T47D (cell line): ENCODE measurements around the gene CMPK1.
"Not testable (repeated sequence)": the region's sequence is repeated elsewhere in the genome, so short reads cannot be mapped to it uniquely, and the experiment has no call there.

Experiments
- DNase-seq, 2 experiments: peaks; one replicate each; pipeline versions ENCODE4 v3.0.0 to v3.0.0-alpha.2; 2011 to 2012; ENCODE audit warnings: low read depth in 1 of 2, low spot score in 1 of 2
- JUND ChIP-seq: IDR thresholded peaks from 2 replicates; pipeline ENCODE4 v1.6.1; 2012; ENCODE audit warnings: low read depth
- in situ Hi-C: cut with HindIII; loops from 2 replicates; pipeline ENCODE4 v1.10.0; 2016; ENCODE audit warnings: low sequenced_read_pairs, low pct_unique_long_range_greater_than_20kb

CMPK1 gene

DNA sequence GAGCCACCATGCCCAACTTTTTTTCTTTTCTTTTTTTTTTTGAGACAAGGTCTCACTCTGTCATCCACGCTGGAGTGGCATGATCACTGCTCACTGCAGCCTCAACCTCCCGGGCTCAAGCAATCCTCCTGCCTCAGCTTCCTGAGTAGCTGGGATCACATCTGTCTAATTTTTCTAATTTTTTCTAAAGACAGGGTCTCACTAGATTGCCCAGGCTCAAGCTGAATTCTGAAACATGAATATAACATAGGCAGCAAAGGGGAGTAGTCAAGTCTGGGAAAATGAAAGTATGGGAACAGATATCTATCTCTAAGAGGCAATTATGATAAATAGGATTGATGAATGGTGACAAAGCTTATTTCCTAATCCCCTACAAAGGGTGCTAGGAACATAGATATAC, 7.3 kb upstream of the CMPK1 start:
- no peak for DNase-seq
- no peak for TF ChIP-seq JUND
- in situ Hi-C loops, result no loop called here

DNA sequence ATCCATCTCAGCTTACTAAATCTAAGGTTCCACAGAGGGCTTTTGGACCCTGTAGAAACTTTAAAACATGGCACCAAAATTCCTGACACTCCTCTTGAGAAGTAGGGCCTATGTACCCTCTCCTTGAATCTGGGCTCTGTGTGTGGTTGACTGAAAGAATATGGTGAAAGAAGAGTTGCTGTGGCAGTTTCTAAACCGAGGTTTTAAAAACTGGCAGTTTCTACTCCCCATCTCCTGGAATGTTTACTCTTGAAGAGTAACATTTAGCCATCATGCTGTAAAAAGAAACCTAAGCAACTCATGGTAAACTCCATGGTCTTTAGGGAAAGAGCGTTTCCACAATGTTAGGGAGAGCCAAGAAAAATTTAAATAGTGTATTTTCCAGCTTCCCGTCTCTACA, 4.6 kb upstream of the CMPK1 start:
- TF ChIP-seq JUND, result no peak
- in situ Hi-C loops, result no loop called here
- no peak for DNase-seq

DNA sequence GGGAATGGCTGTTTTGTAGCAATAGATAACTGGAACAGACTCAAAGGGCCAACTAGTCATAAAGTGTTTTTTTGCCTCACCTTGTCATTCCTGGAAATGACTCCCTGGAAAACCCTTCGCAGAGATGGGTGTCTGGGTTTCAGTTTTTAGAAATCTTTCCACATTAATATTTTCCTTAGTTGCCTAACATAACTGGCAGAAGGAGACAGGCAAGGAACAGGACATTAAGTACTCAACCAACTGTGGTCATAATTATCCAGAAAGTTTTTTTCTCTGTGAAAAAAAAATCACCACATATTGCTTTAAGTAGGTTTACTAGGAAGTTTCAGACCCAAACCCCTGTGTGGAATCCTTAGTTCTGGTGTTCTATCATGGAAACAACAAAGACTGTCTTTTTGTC, 3.4 kb upstream of the CMPK1 start:
- in situ Hi-C loops, result no loop called here
- TF ChIP-seq JUND, result no peak
- DNase-seq, result no peak

DNA sequence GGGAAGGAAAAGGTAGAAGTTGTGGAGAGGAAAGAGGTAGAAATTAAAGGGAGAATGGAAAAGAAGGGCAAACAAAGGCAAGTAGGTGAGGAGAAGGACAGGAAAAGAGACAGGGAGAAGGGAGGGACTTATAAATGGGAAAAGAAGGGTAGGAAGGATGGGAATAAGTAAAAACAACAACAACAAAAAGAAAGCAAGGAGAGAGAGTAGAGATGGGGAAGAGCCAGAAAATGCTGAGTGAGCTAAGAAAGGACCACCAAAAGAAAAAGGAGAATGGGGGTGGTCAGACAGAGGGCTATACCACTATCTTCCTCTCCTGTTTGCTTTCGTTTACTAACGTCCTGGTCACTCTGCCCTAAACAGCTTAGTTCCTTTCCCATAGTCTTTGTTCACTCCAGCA, 1.7 kb upstream of the CMPK1 start:
- in situ Hi-C loops, result no loop called here
- no peak for TF ChIP-seq JUND
- DNase-seq, result no peak

DNA sequence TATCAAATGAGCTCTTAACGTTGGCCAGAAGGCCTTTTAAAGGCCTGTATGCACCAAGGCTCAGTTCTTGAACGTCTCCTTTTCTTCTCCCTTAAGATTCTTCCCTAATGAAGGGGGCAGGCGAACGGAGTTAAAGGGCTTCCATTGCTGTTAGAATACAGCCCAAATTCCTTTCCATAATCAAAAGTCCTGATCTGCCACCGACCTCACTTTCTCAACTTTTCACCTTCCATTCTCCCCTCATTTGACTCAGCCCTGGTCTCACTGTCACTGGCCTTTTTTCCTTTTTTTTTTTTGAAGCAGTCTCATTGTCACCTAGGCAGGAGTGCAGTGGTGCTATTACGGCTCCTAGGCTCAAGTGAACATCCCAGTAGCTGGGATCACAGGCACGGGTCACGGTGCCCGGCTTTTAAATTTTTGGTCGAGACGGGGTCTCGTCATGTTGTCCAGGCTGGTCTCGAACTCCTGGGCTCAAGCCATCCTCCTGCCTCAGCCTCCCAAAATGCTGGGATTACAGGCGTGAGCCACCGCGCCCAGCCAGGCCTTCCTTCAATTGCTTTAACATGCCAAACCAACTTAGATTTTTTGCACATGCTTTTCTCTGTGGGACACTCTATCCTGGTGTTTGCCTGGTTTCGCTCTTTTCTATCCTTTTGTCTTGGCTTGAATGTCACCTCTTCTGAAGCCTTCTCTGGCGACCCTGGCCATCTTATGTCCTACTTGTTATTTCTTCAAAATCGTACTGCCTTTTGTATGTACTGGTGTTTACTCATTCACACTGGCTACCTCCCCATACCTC, 612 bp upstream of the CMPK1 start:
- TF ChIP-seq JUND, result no peak
- peak in 1 of 2 experiments; percentile 18 for DNase-seq

DNA sequence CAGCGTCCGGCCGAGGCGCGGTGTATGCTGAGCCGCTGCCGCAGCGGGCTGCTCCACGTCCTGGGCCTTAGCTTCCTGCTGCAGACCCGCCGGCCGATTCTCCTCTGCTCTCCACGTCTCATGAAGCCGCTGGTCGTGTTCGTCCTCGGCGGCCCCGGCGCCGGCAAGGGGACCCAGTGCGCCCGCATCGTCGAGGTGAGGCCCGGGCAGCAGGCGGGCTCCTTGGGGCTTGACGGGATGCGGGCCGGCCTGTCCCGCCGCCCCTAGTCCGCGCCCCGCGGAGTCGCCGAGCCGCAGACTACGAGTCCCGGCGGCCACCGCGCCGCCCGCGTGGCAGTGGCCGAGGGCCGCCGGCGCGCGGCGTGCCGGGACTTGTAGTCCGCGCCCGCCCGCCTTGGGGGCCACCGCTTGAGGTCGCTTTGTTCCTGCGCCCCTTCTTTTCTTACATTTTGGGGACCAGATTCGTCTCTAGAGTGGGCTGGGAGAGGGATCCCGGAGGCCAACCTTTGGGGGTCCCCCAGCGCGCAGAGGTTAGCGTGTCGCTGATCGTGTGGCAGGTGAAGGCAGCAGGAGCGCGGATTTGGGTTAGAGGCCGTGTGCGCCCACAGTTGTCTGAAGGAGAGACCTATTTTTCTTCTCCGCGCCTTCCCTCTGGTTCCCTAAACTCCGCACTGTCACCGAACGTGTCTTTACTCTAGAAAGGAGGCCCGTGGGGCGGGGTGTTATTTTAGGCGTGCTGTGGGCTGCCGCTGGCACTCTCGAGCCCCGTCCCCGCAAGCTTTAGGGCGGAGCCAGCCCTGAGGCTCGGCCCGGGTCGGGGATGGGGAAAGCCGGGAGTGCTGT, 553 bp downstream of the CMPK1 start:
- in situ Hi-C loops, result no loop called here
- TF ChIP-seq JUND, result no peak
- DNase-seq, result peak; percentile 75 to 78

More for the DNA sequence above, 612 bp upstream of the CMPK1 start:
- in situ Hi-C loops, result no loop called here

DNA sequence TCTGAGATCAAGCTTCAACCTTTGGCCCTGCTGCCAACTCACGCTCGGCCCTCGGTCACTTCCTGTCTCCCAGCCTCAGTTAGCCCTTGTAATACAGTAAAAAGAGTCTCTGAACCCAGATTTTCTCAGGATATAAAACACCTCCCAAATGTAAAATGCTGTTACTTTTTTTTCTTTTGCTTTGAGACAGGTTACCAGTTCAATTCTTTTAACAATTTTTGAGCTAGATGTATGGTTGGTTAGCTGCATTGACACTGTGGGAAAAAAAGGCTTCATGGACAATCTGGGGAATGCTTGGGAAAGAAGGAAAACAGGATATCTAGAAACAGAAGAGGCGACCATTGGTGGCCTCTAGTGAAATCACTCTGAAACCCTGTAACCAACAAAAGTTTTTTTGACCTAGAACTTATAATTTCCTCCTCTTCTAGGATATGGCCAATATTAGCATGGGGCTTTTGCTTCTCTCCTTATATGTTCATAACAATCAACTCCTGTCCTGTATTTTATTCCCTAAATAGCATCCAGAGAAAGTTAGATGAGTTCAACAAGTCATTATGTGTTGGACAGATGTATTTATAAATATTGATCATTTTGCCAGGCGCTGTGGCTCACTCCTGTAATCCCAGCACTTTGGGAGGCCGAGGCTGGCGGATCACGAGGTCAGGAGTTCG, 1.3 kb downstream of the CMPK1 start:
- TF ChIP-seq JUND, result no peak
- in situ Hi-C loops, result no loop called here
- DNase-seq, result no peak

DNA sequence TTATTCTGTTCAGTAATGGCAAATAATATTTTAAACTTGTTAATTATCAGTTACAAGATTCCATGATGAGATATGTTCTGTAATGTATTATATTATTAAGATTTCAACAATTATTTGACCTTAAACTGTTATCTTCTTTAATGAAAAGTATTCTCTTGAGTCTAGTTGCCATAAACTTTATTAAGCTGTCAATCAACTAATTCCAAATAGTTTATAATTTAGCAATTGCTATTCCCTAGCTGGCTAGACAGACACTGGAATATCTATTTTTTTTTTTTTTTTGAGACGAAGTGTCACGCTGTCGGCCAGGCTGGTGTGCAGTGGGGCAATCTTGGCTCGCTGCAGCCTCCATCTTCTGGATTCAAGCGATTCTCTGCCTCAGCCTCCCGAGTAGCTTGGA, 3.8 kb downstream of the CMPK1 start:
- in situ Hi-C loops, result no loop called here
- no peak for TF ChIP-seq JUND
- DNase-seq, result no peak

DNA sequence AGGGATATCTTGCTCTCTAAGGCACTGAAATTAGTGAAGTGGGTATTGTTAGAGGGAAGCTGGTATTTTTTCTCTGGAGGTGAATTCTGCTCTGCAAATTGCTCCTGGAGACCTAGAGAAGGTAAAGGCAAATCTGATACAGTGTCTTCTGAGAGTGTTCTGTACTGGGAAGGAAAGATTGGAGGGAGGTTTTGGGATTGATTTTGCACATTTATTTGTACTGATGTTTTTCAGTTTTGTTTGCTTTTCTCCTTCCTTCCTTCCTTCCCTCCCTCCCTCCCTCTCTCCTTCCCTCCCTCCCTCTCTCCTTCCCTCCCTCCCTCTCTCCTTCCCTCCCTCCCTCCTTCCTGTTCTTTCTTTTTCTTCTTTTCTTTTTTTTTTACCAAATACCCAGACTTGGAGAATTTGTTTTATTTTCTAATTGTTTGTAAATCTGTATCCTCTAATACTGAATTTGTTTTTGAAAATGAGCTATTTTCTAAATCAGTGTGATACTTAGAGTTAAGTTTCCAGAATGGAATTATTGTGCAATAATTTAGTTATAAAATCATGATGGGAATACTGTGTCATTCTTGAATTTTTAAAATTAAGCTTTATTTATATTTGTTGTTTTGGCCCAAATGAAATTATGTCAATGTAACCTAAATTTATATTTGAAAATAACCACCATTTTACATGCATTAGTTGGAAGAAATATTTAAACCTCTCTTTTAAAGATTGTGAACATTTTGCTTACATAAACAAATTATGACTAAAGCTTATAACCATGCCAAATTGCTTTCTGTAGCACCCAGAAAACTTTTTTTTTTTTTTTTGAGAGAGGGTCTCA, 4.9 kb downstream of the CMPK1 start:
- no peak for DNase-seq
- TF ChIP-seq JUND, result no peak
- in situ Hi-C loops, result no loop called here

DNA sequence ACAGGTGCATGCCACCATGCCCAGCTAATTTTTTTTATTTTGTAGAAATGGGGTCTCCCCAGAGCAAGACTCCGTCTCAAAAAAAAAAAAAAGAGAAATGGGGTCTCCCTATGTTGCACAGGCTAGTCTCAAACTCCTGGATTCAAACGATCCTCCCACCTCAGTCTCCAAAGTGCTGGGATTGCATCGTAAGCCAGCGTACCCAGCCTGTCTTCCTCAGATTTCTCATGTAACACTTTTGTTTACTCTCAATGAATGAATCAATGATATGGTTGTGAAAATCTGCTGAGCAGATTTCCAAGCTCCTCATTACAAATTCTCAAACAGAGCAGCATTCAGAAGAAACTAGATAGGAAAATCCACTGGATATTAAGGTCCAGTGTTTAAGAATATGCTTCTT, 6.6 kb downstream of the CMPK1 start:
- DNase-seq, result no peak
- no peak for TF ChIP-seq JUND
- in situ Hi-C loops, result no loop called here

DNA sequence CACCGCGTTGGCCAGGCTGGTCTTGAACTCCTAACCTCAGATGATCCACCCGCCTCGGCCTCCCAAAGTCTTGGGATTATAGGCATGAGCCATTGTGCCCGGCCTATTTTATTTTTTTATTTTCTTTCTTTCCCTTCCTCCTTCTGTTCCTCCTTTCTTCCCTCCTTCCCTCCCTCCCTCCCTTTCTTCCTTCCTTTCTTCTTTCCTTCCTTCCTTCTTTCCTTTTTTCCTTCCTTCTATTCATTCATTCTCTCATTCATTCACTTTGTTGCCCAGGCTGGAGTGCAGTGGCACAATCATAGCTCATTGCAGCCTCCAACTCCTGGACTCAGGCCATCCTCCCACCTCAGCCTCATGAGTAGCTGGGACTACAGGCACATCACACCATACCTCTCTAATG, 13.4 kb downstream of the CMPK1 start:
- in situ Hi-C loops, DNase-seq: not testable (repeated sequence)

DNA sequence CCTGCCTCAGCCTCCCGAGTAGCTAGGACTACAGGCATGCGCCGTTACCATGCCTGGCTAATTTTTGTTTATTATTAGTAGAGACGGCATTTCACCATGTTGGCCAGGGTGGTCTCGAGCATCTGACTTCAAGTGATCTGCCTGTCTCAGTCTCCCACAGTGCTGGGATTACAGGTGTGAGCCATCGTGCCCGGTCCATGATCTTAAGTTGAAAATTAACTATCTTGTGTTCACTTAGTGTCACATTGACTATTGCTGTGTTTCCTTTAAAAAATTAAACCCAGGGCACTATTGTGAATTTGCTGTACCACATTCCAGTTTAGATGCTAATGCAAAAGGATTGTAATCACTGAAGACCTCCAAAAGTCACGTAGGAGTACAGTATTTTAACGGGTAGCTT, 14.1 kb downstream of the CMPK1 start:
- TF ChIP-seq JUND, result no peak
- DNase-seq, result no peak
- in situ Hi-C loops, result no loop called here
